A549 treated with Hydrocortisone at 1 μM for 4 hours (cell line): ENCODE results near the gene SUMO2. TPM values are rescaled to one million over a fixed set of nuclear protein-coding genes. Genes with fewer than 3 reads are reported as not detected.

Source experiments
- total RNA-seq: library from RNA; stranded (reverse); fragments of 200-300 nt; extraction: Qiagen RNA extraction; gene quantifications from 5 replicates; pipeline ENCODE4 v1.2.3, GENCODE V29; 2022

The SUMO2 gene
- 258 to 388 TPM (median 378 TPM) in 5 replicates for total RNA-seq

GRCh38 chr17:75182569-75183436 lies at the start of gene SUMO2:
SUMO2 (minus strand) TSS chr17:75182959; CDS start chr17:75182834, 125 bp downstream.

GRCh38 chr17:75205037-75205792 lies 22.5 kb upstream of the SUMO2 start, which contains the start of gene NUP85:
NUP85 (plus strand) TSS chr17:75205679; CDS start chr17:75205762, 83 bp downstream.

GRCh38 chr17:75154195-75155106 lies 28.3 kb downstream of the SUMO2 start, which contains the start of gene JPT1:
JPT1 (minus strand) TSS chr17:75154512; CDS start chr17:75154397, 115 bp downstream.

GRCh38 chr17:75131278-75132017 lies 51.3 kb downstream of the SUMO2 start, which contains the start of gene NT5C:
NT5C (minus strand) TSS chr17:75131742; CDS start chr17:75131707, 35 bp downstream.

Other genes with a start within 250 kb of the SUMO2 start
- not detected in 5 replicates for gene OTOP3, start 247.1 kb downstream of the SUMO2 start, total RNA-seq
- gene HID1, start 210.2 kb downstream of the SUMO2 start, total RNA-seq = 15.3 to 18.3 TPM (median 16.9 TPM) in 5 replicates
- gene CDR2L, start 195.3 kb downstream of the SUMO2 start, total RNA-seq = 65.6 to 80.7 TPM (median 75.4 TPM) in 5 replicates
- 71.2 to 79.0 TPM (median 76.6 TPM) in 5 replicates for gene MRPL58, start 170.3 kb downstream of the SUMO2 start, total RNA-seq
- 481 to 533 TPM (median 504 TPM) in 5 replicates for gene ATP5PD, start 136.0 kb downstream of the SUMO2 start, total RNA-seq
- gene KCTD2, start 135.7 kb downstream of the SUMO2 start, total RNA-seq = 30.1 to 35.5 TPM (median 30.5 TPM) in 5 replicates
- gene SLC16A5, start 95.0 kb downstream of the SUMO2 start, total RNA-seq = 25.8 to 33.0 TPM (median 29.0 TPM) in 5 replicates
- 16.6 to 20.8 TPM (median 17.5 TPM) in 5 replicates for gene ARMC7, start 73.0 kb downstream of the SUMO2 start, total RNA-seq
- 81.2 to 127 TPM (median 122 TPM) in 5 replicates for gene NT5C, start 51.2 kb downstream of the SUMO2 start, total RNA-seq
- 670 to 830 TPM (median 736 TPM) in 5 replicates for gene JPT1, start 28.4 kb downstream of the SUMO2 start, total RNA-seq
- gene NUP85, start 22.7 kb upstream of the SUMO2 start, total RNA-seq = 96.4 to 110 TPM (median 98.5 TPM) in 5 replicates
- gene GGA3, start 78.6 kb upstream of the SUMO2 start, total RNA-seq = 26.2 to 28.9 TPM (median 28.0 TPM) in 5 replicates
- 143 to 179 TPM (median 172 TPM) in 5 replicates for gene MRPS7, start 78.9 kb upstream of the SUMO2 start, total RNA-seq
- gene MIF4GD, start 88.3 kb upstream of the SUMO2 start, total RNA-seq = 33.7 to 38.5 TPM (median 37.6 TPM) in 5 replicates
- gene SLC25A19, start 106.5 kb upstream of the SUMO2 start, total RNA-seq = 17.3 to 18.6 TPM (median 17.9 TPM) in 5 replicates
- 89.5 to 97.6 TPM (median 93.5 TPM) in 5 replicates for gene GRB2, start 222.7 kb upstream of the SUMO2 start, total RNA-seq